EH (cell line): ENCODE results near the gene USP54.
"Not testable (repeated sequence)": the region's sequence is repeated elsewhere in the genome, so short reads cannot be mapped to it uniquely, and the experiment has no call there.

ENCODE experiments used
- DNase-seq: peaks from one replicate; pipeline ENCODE4 v3.0.0-alpha.2; 2015; ENCODE audit warnings: low read depth

Gene USP54, protein sequence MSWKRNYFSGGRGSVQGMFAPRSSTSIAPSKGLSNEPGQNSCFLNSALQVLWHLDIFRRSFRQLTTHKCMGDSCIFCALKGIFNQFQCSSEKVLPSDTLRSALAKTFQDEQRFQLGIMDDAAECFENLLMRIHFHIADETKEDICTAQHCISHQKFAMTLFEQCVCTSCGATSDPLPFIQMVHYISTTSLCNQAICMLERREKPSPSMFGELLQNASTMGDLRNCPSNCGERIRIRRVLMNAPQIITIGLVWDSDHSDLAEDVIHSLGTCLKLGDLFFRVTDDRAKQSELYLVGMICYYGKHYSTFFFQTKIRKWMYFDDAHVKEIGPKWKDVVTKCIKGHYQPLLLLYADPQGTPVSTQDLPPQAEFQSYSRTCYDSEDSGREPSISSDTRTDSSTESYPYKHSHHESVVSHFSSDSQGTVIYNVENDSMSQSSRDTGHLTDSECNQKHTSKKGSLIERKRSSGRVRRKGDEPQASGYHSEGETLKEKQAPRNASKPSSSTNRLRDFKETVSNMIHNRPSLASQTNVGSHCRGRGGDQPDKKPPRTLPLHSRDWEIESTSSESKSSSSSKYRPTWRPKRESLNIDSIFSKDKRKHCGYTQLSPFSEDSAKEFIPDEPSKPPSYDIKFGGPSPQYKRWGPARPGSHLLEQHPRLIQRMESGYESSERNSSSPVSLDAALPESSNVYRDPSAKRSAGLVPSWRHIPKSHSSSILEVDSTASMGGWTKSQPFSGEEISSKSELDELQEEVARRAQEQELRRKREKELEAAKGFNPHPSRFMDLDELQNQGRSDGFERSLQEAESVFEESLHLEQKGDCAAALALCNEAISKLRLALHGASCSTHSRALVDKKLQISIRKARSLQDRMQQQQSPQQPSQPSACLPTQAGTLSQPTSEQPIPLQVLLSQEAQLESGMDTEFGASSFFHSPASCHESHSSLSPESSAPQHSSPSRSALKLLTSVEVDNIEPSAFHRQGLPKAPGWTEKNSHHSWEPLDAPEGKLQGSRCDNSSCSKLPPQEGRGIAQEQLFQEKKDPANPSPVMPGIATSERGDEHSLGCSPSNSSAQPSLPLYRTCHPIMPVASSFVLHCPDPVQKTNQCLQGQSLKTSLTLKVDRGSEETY (N-terminal part only)

DNA sequence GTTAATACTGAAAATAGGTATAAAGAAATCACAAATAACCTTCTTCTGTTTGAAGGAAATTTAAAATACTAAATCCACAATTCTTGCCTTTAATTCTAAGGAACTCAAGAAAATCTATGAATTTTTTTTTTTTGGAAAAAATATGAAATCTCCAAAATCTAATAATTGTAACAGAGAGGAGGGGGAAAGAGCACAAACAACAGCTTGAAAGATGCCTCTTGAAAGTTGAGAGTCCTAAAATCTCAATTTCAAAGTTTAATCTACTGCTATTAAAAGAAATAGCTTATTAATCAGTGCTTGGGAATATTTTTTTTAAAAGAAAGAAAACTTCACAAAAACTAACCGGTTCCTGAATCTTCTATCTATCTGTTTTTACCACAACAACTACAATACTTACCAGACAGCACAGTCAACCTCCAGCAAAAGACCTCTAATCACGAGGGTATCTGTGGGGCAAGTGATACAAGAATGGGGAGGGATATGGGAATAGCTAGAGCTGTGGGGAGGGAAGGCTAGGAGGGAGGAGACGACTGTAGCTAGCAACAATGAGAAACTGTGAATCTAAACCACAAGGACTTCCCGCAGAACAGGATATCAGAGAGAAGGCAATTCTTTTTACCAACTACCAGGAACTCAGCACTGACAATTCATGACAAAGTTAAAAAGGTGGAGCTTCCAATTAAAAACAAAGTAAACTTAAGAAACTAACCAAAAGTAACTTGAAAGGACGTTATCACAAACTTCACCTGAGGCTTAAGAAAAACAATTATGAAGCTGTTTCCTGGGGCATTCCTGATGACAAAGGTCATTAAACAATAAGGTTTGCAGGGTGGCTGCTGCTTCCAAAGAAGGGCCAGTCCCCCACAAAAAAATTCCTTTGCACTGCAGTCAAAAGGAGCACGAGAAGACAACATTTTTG is at the start of gene USP54:
USP54 (minus strand) TSS at position 462 of the 919 bp plus-strand sequence. CDS start 15,684 bp downstream, outside the sequence.
- DNase-seq, result peak; percentile 80

DNA sequence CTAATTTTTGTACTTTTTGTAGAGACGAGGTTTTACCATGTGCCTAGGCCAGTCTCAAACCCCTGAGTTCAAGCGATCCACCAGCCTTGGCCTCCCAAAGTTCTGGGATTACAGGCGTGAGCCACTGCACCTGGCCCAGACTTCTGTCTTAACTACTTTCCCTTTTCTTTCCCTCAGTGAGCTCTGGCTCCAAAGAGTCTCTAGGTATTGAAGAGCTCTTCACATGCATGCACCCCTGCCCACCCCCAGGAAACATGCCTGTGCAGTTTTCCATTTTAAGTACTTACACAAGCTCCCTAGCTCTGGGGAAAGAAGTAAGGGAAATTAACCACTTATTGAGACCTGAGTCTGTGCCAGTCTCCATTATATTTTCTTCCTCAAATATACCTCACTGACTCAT is 48.1 kb upstream of the USP54 start:
- DNase-seq, result no peak

DNA sequence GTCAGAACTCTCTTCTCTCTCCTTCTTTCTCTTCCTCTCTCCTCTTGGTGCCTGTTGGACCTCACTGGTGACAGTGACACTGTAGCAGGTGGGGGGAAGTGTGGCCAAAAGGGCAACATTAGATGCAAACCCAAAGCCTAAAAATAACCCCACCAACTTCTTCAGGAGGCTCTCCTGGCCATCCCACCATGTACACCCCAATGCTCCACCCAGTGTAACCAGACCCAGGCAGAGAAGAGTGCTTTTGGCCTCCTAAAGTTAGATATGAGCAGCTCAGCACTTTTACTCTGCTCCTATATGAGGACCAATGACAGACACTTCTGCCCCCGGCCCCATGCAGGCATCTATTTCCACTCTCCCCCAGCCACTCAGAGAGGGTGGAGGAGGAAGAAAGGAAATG is 44.6 kb upstream of the USP54 start:
- no peak for DNase-seq

DNA sequence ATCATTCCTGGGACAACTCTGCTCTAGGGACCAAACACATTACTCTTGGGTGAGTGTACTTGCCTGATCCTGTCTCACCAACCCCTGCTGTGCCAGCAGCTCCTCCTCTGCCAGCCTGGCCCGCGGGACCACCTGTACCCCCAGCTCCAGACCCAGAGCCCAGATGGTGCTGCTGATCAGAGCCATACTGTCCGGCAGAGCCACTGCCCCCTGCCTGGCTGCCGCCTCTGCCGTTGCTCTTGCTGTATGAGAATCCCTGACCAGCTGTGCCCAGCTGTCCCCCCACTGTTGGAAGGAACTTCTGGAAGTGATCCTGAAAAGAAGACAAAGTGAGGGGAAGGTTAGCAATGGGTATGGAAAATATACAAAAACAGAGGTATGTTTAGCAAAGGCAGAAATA is 43.3 kb upstream of the USP54 start:
- no peak for DNase-seq

DNA sequence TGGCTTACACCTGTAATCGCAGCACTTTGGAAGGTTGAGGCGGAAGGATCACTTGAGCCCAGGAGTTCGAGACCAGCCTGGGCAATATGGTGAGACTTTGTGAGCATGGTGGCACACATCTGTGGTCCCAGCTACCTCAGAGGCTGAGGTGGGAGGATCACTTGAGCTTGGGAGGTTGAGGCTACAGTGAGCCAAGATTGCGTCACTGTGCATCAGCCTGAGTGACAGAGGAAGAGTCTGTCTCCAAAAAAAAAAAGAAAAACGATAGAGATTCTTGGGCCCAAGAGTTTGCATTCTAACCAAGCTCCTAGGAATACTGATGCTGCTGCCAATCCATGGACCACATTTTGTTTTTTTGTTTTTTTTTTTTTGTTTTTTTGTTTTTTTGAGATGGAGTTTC is 38.0 kb upstream of the USP54 start:
- DNase-seq, result no peak

DNA sequence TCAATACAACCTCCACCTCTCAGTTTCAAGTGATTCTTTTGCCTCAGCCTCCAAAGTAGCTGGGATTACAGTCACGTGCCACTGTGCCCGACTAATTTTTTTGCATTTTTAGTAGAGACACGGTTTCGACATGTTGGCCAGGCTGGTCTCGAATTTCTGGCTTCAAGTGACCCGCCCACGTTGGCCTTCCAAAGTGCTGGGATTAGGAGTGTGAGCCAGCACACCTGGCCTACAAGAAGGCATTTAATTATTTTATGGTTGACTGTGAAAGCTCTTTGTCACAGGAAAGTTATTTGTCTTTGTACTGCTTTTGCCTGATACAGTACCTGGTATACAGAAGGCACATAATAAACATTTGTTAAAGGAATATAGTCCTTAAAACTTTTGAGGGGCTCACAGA is 37.3 kb upstream of the USP54 start:
- no peak for DNase-seq

DNA sequence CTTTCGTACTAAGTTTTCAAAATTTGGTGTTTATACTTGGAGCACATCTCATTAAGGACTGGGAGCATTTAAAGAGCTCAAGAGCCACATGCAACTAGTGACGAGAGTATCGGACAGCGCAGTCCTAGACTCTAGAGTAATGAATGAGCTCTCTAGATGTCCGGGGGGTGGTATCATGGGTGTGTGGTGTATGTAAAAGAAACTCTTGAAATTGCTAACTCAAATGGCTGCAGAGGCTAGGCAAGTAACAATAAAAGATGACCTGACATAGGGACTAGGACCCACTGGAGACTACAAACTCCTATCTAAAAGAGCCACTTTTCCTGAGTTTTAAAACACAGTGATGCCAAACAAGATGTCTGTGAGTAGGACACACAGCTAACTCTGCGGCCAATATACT is 36.2 kb upstream of the USP54 start:
- DNase-seq, result no peak

DNA sequence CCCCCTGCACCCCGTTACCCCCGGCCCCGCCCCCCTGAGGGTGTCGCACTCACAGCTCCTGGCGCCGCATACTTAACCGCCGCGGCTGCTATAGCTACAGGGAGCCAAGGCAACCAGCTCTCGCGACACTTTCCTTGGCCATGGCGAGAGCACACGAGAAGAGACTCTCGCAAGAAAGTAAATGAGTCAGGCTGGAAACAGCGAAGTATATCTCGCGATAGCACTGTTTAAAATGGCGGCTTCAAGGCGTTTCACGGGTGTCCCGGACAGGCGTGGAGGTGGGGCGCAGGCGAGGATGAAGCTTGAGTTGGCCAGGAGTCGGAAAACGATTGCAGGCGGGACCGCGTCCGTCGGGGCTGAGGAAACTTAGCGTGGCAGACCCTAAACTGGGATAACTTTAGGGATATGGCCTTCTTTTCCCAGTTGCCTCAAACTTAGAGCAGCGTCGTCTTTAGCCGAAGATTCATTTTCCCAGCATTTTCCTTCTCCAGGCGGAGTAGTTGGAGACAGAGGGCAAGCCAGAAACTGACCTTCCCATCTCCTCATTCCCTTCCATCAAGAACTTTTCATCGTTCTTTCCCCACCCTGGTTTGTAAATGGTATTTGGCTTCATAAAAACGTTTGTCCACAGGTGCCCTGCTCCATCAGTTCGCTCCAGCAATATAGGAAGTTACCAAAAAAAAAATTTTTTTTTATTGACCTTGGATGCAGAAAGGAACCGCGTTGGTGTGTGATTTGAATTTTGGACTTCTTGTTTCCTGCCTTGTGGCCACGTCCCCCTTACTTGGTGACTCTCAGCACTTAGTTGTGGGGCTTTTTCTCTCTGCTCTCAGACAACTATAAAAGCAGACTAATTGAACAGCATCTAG is 35.0 kb upstream of the USP54 start:
- DNase-seq, result peak; percentile 98

DNA sequence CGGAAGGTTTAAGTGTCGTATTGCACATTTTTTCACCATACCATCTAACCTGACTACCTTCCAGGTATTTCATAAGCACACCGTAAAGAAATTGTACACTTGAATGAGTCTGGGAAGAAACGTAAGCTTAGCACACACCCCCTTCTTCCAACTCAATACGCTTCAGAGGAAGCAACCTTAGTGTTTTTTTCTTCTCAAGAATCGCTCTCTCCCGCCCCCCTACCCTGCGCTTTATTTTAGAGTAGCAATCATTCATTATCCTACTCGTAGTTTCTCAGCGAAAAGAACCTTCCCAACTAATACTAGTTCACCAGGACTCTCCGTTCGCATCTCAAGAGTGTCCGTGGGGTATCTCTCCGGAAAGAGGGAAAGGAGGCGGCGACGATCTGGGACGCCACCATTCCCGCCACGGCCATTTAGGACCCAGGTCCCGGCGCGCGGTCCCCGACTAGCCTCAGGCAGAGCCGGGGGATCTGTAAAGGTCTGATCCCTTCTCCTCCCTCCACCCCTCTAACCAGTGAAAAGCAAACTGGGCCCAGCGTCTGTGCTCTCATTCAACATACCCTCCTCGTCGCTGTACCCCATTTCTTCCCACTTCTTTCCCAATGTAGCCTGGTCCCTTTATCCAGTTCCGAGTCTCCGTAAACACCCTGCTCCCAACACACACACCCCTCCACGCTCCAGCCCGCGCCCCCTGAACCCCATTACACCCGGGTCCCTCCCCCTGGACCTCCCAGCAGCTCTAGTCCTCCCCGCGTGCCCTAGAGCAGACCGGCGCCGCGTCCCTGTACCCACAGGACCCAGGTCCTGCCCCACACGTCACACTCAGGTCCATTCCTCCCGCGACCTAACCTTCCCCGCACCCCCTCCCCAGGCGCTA is 34.1 kb upstream of the USP54 start:
- DNase-seq, result peak; percentile 42

DNA sequence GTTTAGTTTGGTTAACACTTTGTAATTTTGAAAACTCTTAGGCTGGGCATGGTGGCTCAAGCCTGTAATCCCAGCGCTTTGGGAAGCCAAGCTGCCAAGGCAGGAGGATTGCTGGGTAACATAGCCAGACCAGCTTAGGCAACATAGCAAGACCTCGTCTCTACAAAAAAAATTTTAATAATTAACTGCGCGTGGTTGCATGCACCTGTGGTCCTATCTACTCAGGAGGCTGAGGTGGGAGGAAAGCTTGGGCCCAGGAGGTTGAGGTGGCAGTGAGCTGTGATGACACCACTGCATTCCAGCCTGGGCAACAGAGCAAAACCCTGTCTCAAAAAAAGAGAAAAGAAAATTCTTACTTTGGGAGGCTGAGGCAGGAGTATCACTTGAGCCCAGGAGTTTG is 31.9 kb upstream of the USP54 start:
- DNase-seq, result no peak

DNA sequence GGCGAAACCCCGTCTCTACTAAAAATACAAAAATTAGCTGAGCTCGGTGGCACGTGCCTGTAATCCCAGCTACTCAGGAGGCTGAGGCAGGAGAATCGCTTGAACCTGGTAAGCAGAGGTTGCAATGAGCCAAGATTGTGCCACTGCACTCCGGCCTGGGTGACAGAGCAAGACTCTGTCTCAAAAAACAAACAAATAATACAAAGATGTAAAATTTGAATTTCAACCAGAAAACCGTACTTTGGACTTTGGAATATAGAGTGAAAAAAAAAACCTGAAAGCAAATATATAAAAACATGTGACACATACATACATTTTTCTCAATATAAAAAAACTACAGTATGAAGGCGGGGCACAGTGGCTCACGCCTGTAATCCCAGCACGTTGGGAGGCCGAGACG is 29.8 kb upstream of the USP54 start:
- DNase-seq, result not testable (repeated sequence)

DNA sequence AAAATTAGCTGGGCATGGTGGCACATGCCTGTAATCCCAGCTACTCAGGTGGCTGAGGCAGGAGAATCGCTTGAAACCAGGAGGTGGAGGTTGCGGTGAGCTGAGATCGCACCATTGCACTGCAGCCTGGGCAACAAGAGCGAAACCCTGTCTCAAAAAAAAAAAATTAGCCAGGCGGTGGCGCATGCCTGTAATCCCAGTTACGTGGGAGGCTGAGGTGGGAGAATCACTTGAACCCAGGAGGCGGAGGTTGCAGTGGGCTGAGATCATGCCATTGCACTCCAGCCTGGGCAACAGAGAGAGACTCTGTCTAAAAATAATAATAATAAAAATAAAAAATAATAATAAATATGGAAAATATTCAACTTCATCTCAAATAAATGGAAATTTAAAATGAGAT is 26.0 kb upstream of the USP54 start:
- DNase-seq, result not testable (repeated sequence)

DNA sequence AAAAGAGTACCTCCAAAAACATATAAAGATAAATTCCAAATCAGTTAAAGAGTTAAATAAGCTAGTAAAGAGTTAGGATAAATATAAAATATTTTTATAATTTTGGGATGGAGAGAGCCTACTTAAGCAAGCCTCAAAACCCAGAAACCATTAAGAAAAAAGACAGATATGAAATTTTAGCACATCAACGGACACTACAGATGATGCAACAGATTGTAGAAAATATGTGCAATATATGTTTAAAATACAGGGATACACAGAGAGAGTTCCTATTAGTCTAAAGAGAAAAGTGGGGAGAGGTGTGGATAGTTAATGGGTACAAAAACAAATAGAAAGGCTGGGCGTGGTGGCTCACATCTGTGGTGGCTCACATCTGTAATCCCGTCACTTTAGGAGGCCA is 23.6 kb upstream of the USP54 start:
- no peak for DNase-seq

DNA sequence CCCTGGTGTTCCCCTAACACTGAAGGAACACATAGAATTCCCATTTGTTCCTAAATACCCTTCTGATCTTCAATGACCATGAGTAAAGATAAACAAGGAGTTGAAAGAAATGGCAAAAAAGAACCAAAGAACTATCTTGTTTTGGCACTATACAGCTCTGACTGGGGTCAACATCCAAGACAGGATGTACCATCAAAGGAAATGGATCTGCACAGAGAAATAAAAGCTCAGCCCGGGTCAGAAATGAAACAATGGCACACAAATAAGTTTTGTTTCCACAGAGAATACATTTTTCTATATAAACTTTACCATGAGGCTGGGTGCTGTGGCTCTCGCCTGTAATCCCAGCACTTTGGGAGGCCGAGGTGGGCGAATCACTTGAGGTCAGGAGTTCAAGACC is 18.0 kb upstream of the USP54 start:
- no peak for DNase-seq

DNA sequence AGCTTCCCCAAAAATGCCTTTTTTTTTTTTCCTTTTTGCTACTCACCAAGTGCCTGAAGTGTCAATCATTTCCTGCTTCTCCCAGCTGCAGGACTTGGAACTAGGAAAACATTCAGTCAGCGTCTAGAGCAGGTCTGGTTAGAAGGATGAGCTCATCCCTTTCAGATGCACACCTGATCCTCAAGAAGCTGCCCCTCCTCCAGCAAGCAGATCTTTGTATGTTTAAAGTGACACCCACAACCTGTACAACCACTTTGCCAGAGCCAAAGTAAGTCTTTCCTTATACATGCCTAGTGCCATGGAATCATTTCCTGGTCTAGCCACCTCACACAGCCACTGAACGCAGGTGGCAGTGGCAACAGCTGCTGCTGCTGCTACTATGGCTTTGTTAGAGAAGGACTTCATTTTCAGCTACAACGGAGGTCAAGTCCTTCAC is 10.4 kb upstream of the USP54 start:
- peak; percentile 26 for DNase-seq

DNA sequence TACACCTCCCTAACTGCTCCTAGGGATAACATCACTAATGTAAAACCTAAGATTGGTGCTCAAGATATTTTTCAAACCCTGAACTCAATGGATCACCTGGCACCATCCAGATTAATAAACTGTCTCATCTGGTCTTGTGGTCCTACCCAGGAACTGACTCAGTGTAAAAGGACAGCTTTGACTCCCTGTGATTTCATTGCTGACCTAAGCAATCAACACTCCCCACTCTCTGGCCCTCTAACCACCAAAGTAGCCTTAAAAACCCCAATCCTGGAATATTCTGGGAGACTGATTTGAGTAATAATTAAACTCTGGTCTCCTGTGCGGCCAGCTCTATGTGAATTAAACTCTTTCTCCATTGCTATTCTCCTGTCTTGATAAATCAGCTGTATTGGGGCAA is 6.2 kb upstream of the USP54 start:
- peak; percentile 18 for DNase-seq

DNA sequence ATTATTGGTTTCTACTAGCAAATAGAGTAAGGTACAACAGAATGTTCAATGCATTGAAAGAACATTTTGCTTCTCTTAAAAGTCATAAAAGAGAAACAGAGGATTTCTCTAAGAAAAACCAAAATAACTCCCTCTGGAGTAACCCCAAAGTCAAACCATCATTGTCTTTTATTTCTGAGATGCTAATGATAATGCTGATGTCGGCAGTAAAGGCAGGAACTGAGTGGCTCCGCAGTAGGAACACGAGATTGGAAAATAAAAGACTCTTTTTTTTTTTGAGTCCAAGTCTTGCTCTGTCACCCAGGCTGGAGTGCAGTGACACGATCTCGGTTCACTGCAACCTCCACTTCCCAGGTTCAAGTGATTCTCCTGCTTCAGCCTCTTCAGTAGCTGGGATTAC is 2.7 kb upstream of the USP54 start:
- no peak for DNase-seq

DNA sequence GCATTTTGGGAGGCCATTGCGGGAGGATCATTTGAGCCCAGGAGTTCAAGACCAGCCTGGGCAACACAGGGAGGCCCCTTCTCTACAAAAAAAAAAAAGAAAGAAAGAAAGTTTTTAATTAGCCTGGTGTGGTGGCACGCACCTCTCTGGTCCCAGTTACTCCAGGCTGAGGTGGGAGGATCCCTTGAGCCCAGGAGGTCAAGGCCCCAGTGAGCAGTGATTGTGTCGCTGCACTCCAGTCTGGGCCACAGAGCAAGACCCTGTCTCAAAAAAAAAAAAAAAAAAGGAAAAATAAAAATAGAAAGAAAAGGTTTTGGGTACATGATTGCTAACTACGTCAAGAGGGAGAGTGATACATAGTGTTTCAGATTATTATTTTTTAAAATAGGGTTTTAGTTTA is 2.0 kb upstream of the USP54 start:
- no peak for DNase-seq

DNA sequence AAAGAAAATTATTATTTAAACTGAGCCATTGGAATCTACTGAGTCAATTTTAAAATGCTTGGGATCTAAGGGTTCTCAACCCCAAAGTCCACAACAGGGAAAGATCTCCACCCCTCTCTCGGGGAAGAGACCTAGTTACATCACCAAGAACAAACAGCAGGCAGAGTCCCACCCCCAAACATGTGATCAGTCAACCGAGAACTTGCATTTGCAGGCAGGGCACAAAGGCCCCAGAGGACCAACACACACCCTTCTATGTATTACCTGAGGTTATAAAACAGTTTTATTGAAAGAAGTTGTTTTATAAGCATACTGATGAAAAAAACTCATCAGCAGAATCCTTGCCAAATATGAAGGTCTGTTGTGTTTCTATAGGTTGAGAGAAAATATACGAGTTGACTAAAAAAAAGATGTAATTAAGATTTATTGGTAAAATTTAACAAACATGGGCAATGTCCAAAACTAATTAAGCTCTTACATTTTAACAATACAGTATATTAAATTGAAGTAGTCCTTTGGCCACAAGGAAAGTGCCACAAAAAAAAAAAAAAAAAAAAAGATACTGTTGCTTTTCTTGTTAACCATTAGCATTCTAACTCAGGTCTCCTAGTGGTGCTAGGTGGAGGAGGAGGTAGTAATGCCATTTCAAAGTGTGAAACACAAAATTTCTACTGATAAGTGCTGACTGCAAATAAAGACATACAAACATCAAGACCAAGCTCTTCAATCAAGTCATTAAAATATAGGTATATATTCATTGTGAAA is 975 bp upstream of the USP54 start:
- peak; percentile 53 for DNase-seq
